Endothelial cell of umbilical vein (primary cell): Measurements from ENCODE around the gene ADGRE3. TPM values are rescaled to one million over a fixed set of nuclear protein-coding genes. Genes with fewer than 3 reads are reported as not detected.
"Not testable (repeated sequence)": the region's sequence is repeated elsewhere in the genome, so short reads cannot be mapped to it uniquely, and the experiment has no call there.

Experiments used
- BruUV-seq: library from RNA; stranded (reverse); fragments of 400-500 nt; replicated peaks from 2 replicates; lab custom pipeline; 2021; lab: Mats Ljungman, UMichigan
- CTCF ChIA-PET: fragments of 300-600, 350-600 bp; sonication (Branson Sonifier 250); formaldehyde crosslinking; loops from one replicate; lab custom pipeline; 2021; ENCODE audit warnings: antibody characterized with exemption, inconsistent platforms; lab: Charles Lee
- POLR2A ChIA-PET: fragments of 300-600, 350-600 bp; sonication (Branson Sonifier 250); formaldehyde crosslinking; loops from one replicate; lab custom pipeline; 2021; ENCODE audit warnings: antibody characterized with exemption, inconsistent platforms; lab: Charles Lee
- DNase-seq: peaks from one replicate; pipeline ENCODE4 v3.0.0-alpha.2; 2011; ENCODE audit warnings: low read depth, low spot score
- FAIRE-seq: peaks from 2 replicates; lab custom pipeline; 2011; peaks lifted over from hg19 to GRCh38; lab: Jason Lieb, UNC
- H2AFZ ChIP-seq: 2 replicates; pipeline ENCODE4 v1.6.0; 2012; ENCODE audit warnings: low read depth, low read length, control low read depth, inconsistent platforms
- H3K27ac ChIP-seq: 2 replicates; pipeline ENCODE4 v1.5.1; 2011; ENCODE audit warnings: low read depth, mild to moderate bottlenecking, control low read depth, low read length, moderate library complexity; ENCODE audit not compliant: insufficient read depth
- H3K27me3 ChIP-seq, 2 experiments: 2 replicates each; pipeline versions ENCODE4 v1.6.0 to v1.6.1; 2011; ENCODE audit warnings: low read length in 2 of 2, mixed read lengths in 1 of 2; ENCODE audit not compliant: control insufficient read depth in 2 of 2, insufficient read depth in 2 of 2
- H3K36me3 ChIP-seq, 2 experiments: 2 replicates in 1 of 2; 3 replicates in 1 of 2; pipeline ENCODE4 v1.5.1; 2011; ENCODE audit warnings: low read length in 2 of 2, mild to moderate bottlenecking in 1 of 2, moderate library complexity in 1 of 2; ENCODE audit not compliant: control insufficient read depth in 2 of 2, insufficient read depth in 2 of 2; ENCODE audit errors: extremely low read depth in 1 of 2
- H3K4me1 ChIP-seq: 3 replicates; pipeline ENCODE4 v1.5.1; 2011; ENCODE audit warnings: mild to moderate bottlenecking, low read length; ENCODE audit not compliant: control insufficient read depth, insufficient read depth; ENCODE audit errors: extremely low read depth
- H3K4me2 ChIP-seq: 2 replicates; pipeline ENCODE4 v1.6.1; 2011; ENCODE audit warnings: low read length, control low read depth, mixed read lengths; ENCODE audit not compliant: insufficient read depth
- H3K4me3 ChIP-seq, 3 experiments: fragments of 200-600 bp in 1 of 3; sonication (generic), shearing (Covaris generic) in 1 of 3; replicated peaks in 1 of 3; 2 replicates each; pipeline ENCODE4 v1.5.1; 2011 to 2016; ENCODE audit warnings: control low read depth in 3 of 3, low read length in 3 of 3, mild to moderate bottlenecking in 2 of 3, inconsistent platforms in 1 of 3, low read depth in 1 of 3, moderate library complexity in 1 of 3; ENCODE audit not compliant: insufficient read depth in 1 of 3
- H3K79me2 ChIP-seq: 2 replicates; pipeline ENCODE4 v1.6.0; 2012; ENCODE audit warnings: low read length, inconsistent platforms; ENCODE audit not compliant: control insufficient read depth, insufficient read depth
- H3K9ac ChIP-seq: replicated peaks from 2 replicates; pipeline ENCODE3; 2011; ENCODE audit warnings: low read length, control low read depth; ENCODE audit not compliant: insufficient read depth; ENCODE audit errors: extremely low read depth
- H3K9me1 ChIP-seq: replicated peaks from 3 replicates; pipeline ENCODE4 v1.6.0; 2011; ENCODE audit warnings: mild to moderate bottlenecking, low read length; ENCODE audit not compliant: control insufficient read depth, insufficient read depth; ENCODE audit errors: extremely low read depth
- H3K9me3 ChIP-seq: replicated peaks from 2 replicates; pipeline ENCODE4 v1.5.1; 2012; ENCODE audit warnings: low read length, inconsistent platforms; ENCODE audit not compliant: control insufficient read depth, insufficient read depth
- H4K20me1 ChIP-seq: replicated peaks from 2 replicates; pipeline ENCODE3; 2011; ENCODE audit warnings: mild to moderate bottlenecking, low read length; ENCODE audit not compliant: control insufficient read depth, insufficient read depth; ENCODE audit errors: extremely low read depth
- EZH2 ChIP-seq: IDR thresholded peaks from 2 replicates; pipeline ENCODE4 v1.6.1; 2012; ENCODE audit warnings: borderline replicate concordance, low read depth, mild to moderate bottlenecking, moderate library complexity, low read length, inconsistent platforms; ENCODE audit not compliant: severe bottlenecking
- FOS ChIP-seq: IDR thresholded peaks from 2 replicates; pipeline ENCODE4 v1.6.1; 2011; ENCODE audit warnings: mild to moderate bottlenecking, low read length, moderate library complexity, borderline replicate concordance; ENCODE audit not compliant: insufficient read depth
- GATA2 ChIP-seq: IDR thresholded peaks from 2 replicates; pipeline ENCODE4 v1.7.0; 2011; ENCODE audit warnings: low read depth, mild to moderate bottlenecking, moderate library complexity, mixed read lengths, low read length; ENCODE audit not compliant: insufficient read length, insufficient read depth
- JUN ChIP-seq: IDR thresholded peaks from 2 replicates; pipeline ENCODE4 v1.6.1; 2011; ENCODE audit warnings: borderline replicate concordance, low read depth; ENCODE audit not compliant: insufficient read length, insufficient read depth
- MAX ChIP-seq: IDR thresholded peaks from 2 replicates; pipeline ENCODE4 v1.6.1; 2011; ENCODE audit not compliant: insufficient read depth, insufficient read length
- MYC ChIP-seq: IDR thresholded peaks from one replicate; pipeline ENCODE4 v1.6.1; 2011; ENCODE audit warnings: mild to moderate bottlenecking, low read depth, low read length
- POLR2A ChIP-seq: IDR thresholded peaks from 2 replicates; pipeline ENCODE4 v1.6.1; 2012; ENCODE audit warnings: low read depth, mild to moderate bottlenecking, control low read depth, low read length
- POLR2AphosphoS5 ChIP-seq: IDR thresholded peaks from 2 replicates; pipeline ENCODE4 v1.6.1; 2012; ENCODE audit warnings: low read depth, mild to moderate bottlenecking, control low read depth, low read length, moderate library complexity; ENCODE audit not compliant: insufficient read depth
- dilution Hi-C: fragments of 300-500 bp; cut with MboI; formaldehyde crosslinking; loops from one replicate; pipeline ENCODE4 v1.15.0; 2019; ENCODE audit warnings: low sequenced_read_pairs; ENCODE audit not compliant: extremely low pct_ligation_motif_present
- intact Hi-C: fragments of 100-400 bp; cut with micrococcal nuclease; formaldehyde crosslinking; loops from one replicate; pipeline ENCODE4 v1.10.0; 2022
- polyA plus RNA-seq, 4 experiments: library from polyadenylated mRNA; depleted of rRNA in 3 of 4; stranded (reverse) in 3 of 4; unstranded in 1 of 4; fragments of >200 nt; gene quantifications; 2 replicates each; pipeline versions ENCODE4 v1.2.1 to v1.2.3, GENCODE V29; 2011 to 2012; ENCODE audit warnings: missing spikeins in 1 of 4
- total RNA-seq: library from RNA; stranded (reverse); gene quantifications from 2 replicates; pipeline ENCODE4 v1.2.3, GENCODE V29; 2021
- TF ChIP-seq, protein P1 (sequence below), 2 donors: IDR thresholded peaks; 1 replicate in 1 of 2; 2 replicates in 1 of 2; pipeline ENCODE4 v1.5.1; 2011; ENCODE audit warnings: low read length in 2 of 2, mild to moderate bottlenecking in 2 of 2, moderate library complexity in 2 of 2, control low read depth in 1 of 2, inconsistent platforms in 1 of 2, low read depth in 1 of 2; ENCODE audit not compliant: insufficient read depth in 1 of 2; ENCODE audit errors: extremely low read depth in 1 of 2

ADGRE3 gene
- total and polyA plus RNA-seq, 2 donors (not counting 3 experiments of a cell fraction or from before 2014, with no cell fraction given) = not detected

DNA sequence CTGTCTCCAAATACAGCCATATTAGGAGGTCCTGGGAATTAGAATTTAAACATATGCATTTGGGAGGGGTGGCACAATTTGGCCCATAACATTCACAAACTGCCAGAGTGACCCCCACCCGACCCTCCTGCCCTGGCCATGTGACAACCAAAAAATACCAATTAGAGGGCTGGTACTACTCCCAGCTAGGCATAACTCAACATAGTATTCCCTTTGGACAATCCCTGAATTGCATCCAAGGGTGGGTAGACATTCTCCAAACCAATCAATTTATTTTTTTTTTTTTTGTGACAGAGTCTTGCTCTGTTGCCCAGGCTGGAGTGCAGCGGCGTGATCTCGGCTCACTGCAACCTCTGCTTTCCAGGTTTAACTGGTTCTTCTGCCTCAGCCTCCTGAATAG, 62.0 kb downstream of the ADGRE3 start:
- BruUV-seq = no TSS peak
- H3K4me1 ChIP-seq = no peaks in the 10 kb centered on the region
- H2AFZ ChIP-seq = no peak overlapping the region
- intact Hi-C loops (no loop called here), dilution Hi-C loops (no loop called here)
- no peak overlapping the region for H3K9ac ChIP-seq
- no peak for FAIRE-seq
- no peak for DNase-seq
- H3K9me3 ChIP-seq = no peaks in the 10 kb centered on the region
- TF ChIP-seq POLR2A = no peak
- no peak for TF ChIP-seq GATA2
- no peak for TF ChIP-seq JUN
- TF ChIP-seq MYC = no peak
- TF ChIP-seq MAX = no peak
- TF ChIP-seq, protein P1, sequence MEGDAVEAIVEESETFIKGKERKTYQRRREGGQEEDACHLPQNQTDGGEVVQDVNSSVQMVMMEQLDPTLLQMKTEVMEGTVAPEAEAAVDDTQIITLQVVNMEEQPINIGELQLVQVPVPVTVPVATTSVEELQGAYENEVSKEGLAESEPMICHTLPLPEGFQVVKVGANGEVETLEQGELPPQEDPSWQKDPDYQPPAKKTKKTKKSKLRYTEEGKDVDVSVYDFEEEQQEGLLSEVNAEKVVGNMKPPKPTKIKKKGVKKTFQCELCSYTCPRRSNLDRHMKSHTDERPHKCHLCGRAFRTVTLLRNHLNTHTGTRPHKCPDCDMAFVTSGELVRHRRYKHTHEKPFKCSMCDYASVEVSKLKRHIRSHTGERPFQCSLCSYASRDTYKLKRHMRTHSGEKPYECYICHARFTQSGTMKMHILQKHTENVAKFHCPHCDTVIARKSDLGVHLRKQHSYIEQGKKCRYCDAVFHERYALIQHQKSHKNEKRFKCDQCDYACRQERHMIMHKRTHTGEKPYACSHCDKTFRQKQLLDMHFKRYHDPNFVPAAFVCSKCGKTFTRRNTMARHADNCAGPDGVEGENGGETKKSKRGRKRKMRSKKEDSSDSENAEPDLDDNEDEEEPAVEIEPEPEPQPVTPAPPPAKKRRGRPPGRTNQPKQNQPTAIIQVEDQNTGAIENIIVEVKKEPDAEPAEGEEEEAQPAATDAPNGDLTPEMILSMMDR (IDR thresholded peaks at IDR 0.05; ENCODE audit: extremely low read depth in 1 of 2, insufficient read depth in 1 of 2, low read depth in 1 of 2, low read length in 2 of 2) = no peak
- TF ChIP-seq EZH2 = no peak
- no peak for TF ChIP-seq POLR2AphosphoS5
- no peak for TF ChIP-seq FOS
- no peak overlapping the region for H3K27ac ChIP-seq
- no peaks in the 10 kb centered on the region for H3K27me3 ChIP-seq
- H4K20me1 ChIP-seq = no peaks in the 10 kb centered on the region
- H3K79me2 ChIP-seq = no peaks in the 10 kb centered on the region
- H3K4me2 ChIP-seq = no peak overlapping the region
- H3K9me1 ChIP-seq = no peaks in the 10 kb centered on the region
- POLR2A ChIA-PET = no interaction called here
- no peak overlapping the region for H3K4me3 ChIP-seq
- CTCF ChIA-PET = no interaction called here
- no peaks in the 10 kb centered on the region for H3K36me3 ChIP-seq

DNA sequence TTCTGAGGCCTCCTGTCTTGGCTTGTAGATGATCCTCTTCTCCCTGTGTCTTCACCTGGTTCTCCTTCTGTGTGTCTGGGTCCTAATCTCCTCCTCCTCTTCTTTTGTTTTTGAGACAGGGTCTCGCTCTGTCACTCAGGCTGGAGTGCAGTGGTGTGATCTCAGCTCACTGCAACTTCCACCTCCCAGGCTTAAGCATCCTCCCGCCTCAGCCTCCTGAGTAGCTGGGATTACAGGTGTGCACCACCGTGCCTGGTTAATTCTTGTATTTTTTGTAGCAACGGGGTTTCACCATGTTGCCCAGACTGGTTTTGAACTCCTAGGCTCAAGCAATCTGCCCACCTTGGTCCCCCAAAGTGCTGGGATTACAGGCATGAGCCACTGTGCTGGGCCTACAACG, 62.4 kb downstream of the ADGRE3 start:
- dilution Hi-C loops, intact Hi-C loops, H3K4me1 ChIP-seq, H4K20me1 ChIP-seq, H3K4me3 ChIP-seq, H3K9ac ChIP-seq, H2AFZ ChIP-seq, BruUV-seq, H3K9me1 ChIP-seq, POLR2A ChIA-PET, H3K4me2 ChIP-seq, H3K79me2 ChIP-seq, H3K27me3 ChIP-seq, H3K27ac ChIP-seq, FAIRE-seq, H3K36me3 ChIP-seq, CTCF ChIA-PET, H3K9me3 ChIP-seq, DNase-seq: not testable (repeated sequence)
